Sigmoid colon (tissue), 7 donors: ENCODE measurements around the gene B4GALT2. TPM values are rescaled to one million over a fixed set of nuclear protein-coding genes. Genes with fewer than 3 reads are reported as not detected.

Source experiments
- DNase-seq: peaks from one replicate; pipeline ENCODE4 v3.0.0-alpha.2; 2019
- H3K27ac ChIP-seq, 4 donors: fragments of 200-600 bp; sonication (generic); one replicate each; pipeline ENCODE4 v1.5.1; 2016 to 2019; ENCODE audit warnings: mild to moderate bottlenecking in 1 of 4
- H3K27me3 ChIP-seq, 3 donors: fragments of 200-600 bp; sonication (generic); one replicate each; pipeline ENCODE4 v1.5.1; 2019; ENCODE audit warnings: mild to moderate bottlenecking in 1 of 3
- H3K36me3 ChIP-seq, 4 donors: fragments of 200-600 bp; sonication (generic); one replicate each; pipeline ENCODE4 v1.5.1; 2016 to 2019
- H3K4me1 ChIP-seq, 4 donors: fragments of 200-600 bp; sonication (generic); one replicate each; pipeline ENCODE4 v1.5.1; 2017 to 2019
- H3K4me3 ChIP-seq, 4 donors: fragments of 200-600 bp; sonication (generic); one replicate each; pipeline ENCODE4 v1.5.1; 2017 to 2019; ENCODE audit warnings: mild to moderate bottlenecking in 2 of 4, moderate library complexity in 1 of 4
- H3K9me3 ChIP-seq, 4 donors: fragments of 200-600 bp in 3 of 4; sonication (generic) in 3 of 4; one replicate each; pipeline versions ENCODE4 v1.5.1 to v1.6.1; 2013 to 2019
- EP300 ChIP-seq, 4 donors: sonication (generic); formaldehyde crosslinking; IDR thresholded peaks; one replicate each; pipeline ENCODE4 v1.6.1; 2017; ENCODE audit warnings: antibody characterized with exemption in 4 of 4
- POLR2A ChIP-seq, 2 donors: fragments of 450-650 bp; IDR thresholded peaks; one replicate each; pipeline ENCODE4 v1.6.1; 2016; ENCODE audit warnings: antibody characterized with exemption in 2 of 2, mild to moderate bottlenecking in 2 of 2, moderate library complexity in 2 of 2
- POLR2AphosphoS5 ChIP-seq, 4 donors: sonication (generic); formaldehyde crosslinking; IDR thresholded peaks; one replicate each; pipeline ENCODE4 v1.6.1; 2017; ENCODE audit warnings: antibody characterized with exemption in 4 of 4
- WGBS, 2 donors: extraction: QIAGEN DNeasy Blood & Tissue Kit; methylation state at CpG; one replicate each; pipeline ENCODE4 v1.1.7; 2013; 5-methylcytosine and 5-hydroxymethylcytosine counted together
- intact Hi-C: fragments of 100-400 bp; cut with DNase I; formaldehyde crosslinking; loops from one replicate; pipeline ENCODE4 v1.15.1; 2023
- polyA plus RNA-seq, 3 donors: library from polyadenylated mRNA; stranded (reverse); fragments of 200-250 nt; gene quantifications; one replicate each; pipeline ENCODE4 v1.2.3, GENCODE V29; 2013
- total RNA-seq, 4 donors: library from RNA; depleted of rRNA; stranded (reverse); fragments of >200 nt; gene quantifications; one replicate each; pipeline ENCODE4 v1.1.0, GENCODE V29; 2016
- TF ChIP-seq, protein P1 (sequence below), 4 experiments: fragments of 450-650 bp in 3 of 4; fragments of 200-600 bp in 1 of 4; IDR thresholded peaks; one replicate each; pipeline ENCODE4 v1.5.1; 2016 to 2019; ENCODE audit warnings: antibody characterized with exemption in 4 of 4, mild to moderate bottlenecking in 3 of 4, moderate library complexity in 2 of 4
- donor health status: healthy with polysubstance abuse.
- donor health status: Bipolar disorder and iron deficiency.
- donor health status: healthy.

The B4GALT2 gene
- total and polyA plus RNA-seq, 7 donors, result 14.8 to 55.9 (median 32.0) TPM

DNA sequence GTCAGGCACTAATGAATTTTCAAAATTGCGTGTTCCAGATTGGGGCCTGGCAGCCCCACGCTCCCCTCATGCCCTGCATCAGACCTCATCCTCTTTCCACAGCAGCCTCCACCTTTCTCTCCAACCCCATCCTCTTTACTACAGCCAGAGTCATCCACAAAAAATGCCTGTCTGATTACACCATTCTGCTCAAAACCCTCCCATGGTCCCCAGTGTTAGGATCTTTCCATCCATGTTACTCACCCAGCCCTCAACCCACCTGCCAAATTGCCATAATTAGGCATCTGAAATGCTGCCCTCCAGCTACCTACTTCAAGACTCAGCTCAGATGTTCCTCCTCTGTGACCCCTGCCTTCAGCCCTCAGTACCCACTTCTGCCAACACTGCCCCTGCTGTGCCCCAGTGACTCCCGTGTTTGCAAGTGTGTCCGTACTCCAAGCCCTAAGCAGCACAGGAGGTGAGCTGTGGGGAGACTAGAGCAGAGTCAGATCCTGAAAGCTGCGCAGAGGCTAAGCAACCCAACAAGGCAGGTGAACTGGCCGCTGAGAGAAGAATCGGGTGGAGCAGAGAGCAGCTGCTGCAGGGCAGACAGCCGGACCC lies 46.1 kb upstream of the B4GALT2 start:
- Histone ChIP-seq H3K4me3 (peak overlapping the region in 3 of 4 donors; percentile 34 to 45 (median 43)), H3K9me3 (no peaks in the 10 kb centered on the region), H3K4me1 (peaks cover 0 to 41% (median 36%) of the 10 kb centered on the region in 4 donors), H3K27ac (peak overlapping the region in 1 of 4 donors; percentile 17), H3K36me3 (peaks cover 0 to 7% (median 2%) of the 10 kb centered on the region in 4 donors), H3K27me3 (peaks cover 0 to 17% (median 0%) of the 10 kb centered on the region in 3 donors)
- 29 to 31% methylated on average over 8 of the region's 8 CpGs for WGBS, 2 donors
- DNase-seq, result no peak
- TF ChIP-seq, protein P1, sequence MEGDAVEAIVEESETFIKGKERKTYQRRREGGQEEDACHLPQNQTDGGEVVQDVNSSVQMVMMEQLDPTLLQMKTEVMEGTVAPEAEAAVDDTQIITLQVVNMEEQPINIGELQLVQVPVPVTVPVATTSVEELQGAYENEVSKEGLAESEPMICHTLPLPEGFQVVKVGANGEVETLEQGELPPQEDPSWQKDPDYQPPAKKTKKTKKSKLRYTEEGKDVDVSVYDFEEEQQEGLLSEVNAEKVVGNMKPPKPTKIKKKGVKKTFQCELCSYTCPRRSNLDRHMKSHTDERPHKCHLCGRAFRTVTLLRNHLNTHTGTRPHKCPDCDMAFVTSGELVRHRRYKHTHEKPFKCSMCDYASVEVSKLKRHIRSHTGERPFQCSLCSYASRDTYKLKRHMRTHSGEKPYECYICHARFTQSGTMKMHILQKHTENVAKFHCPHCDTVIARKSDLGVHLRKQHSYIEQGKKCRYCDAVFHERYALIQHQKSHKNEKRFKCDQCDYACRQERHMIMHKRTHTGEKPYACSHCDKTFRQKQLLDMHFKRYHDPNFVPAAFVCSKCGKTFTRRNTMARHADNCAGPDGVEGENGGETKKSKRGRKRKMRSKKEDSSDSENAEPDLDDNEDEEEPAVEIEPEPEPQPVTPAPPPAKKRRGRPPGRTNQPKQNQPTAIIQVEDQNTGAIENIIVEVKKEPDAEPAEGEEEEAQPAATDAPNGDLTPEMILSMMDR (IDR thresholded peaks at IDR 0.05), result no peak
- TF ChIP-seq POLR2AphosphoS5 (IDR thresholded peaks at IDR 0.05), result no peak
- TF ChIP-seq POLR2A (IDR thresholded peaks at IDR 0.05), result no peak
- TF ChIP-seq EP300 (IDR thresholded peaks at IDR 0.05), result no peak
- intact Hi-C loops, result no loop called here

GRCh38 chr1:43933386-43934100 lies 45.5 kb upstream of the B4GALT2 start, which contains the start of gene ARTN:
TSS of gene ARTN (plus strand) at chr1:43933801. CDS start at chr1:43935657, 1,856 bp downstream.
- Histone ChIP-seq H3K27me3 (peaks cover 0 to 17% (median 0%) of the 10 kb centered on the region in 3 donors), H3K4me3 (peak within 1 kb of the TSS; percentile 18 to 45 (median 38)), H3K4me1 (peaks cover 0 to 41% (median 36%) of the 10 kb centered on the region in 4 donors), H3K27ac (peak within 1 kb of the TSS in 2 of 4 donors; percentile 6 to 17), H3K36me3 (peaks cover 0 to 7% (median 2%) of the 10 kb centered on the region in 4 donors), H3K9me3 (no peaks in the 10 kb centered on the region)
- no peak for TF ChIP-seq EP300 (IDR thresholded peaks at IDR 0.05)
- no peak for TF ChIP-seq POLR2AphosphoS5 (IDR thresholded peaks at IDR 0.05)
- no peak for TF ChIP-seq POLR2A (IDR thresholded peaks at IDR 0.05)
- TF ChIP-seq, protein P1 (IDR thresholded peaks at IDR 0.05), result no peak
- no peak for DNase-seq
- WGBS, 2 donors, result 3 to 5% methylated on average over 42 of the region's 42 CpGs
- intact Hi-C loops, result loop anchor here (1.0 kb wide), 1 partner anchor 169 kb away; no protein-coding TSS in a partner anchor

GRCh38 chr1:43934101-43934985 lies 44.7 kb upstream of the B4GALT2 start:
- Histone ChIP-seq H3K27me3 (peaks cover 0 to 17% (median 0%) of the 10 kb centered on the region in 3 donors), H3K36me3 (peaks cover 0 to 7% (median 2%) of the 10 kb centered on the region in 4 donors), H3K4me1 (peaks cover 0 to 41% (median 36%) of the 10 kb centered on the region in 4 donors), H3K4me3 (peak overlapping the region in 3 of 4 donors; percentile 34 to 45 (median 43)), H3K27ac (peak overlapping the region in 1 of 4 donors; percentile 17), H3K9me3 (no peaks in the 10 kb centered on the region)
- intact Hi-C loops, result loop anchor here (1.0 kb wide), 1 partner anchor 170 kb away; no protein-coding TSS in a partner anchor
- DNase-seq, result peak; percentile 83
- 20 to 36% methylated on average over 13 of the region's 13 CpGs for WGBS, 2 donors
- TF ChIP-seq, protein P1 (IDR thresholded peaks at IDR 0.05), result peak; percentile 84 to 96 (median 90)
- no peak for TF ChIP-seq EP300 (IDR thresholded peaks at IDR 0.05)

DNA sequence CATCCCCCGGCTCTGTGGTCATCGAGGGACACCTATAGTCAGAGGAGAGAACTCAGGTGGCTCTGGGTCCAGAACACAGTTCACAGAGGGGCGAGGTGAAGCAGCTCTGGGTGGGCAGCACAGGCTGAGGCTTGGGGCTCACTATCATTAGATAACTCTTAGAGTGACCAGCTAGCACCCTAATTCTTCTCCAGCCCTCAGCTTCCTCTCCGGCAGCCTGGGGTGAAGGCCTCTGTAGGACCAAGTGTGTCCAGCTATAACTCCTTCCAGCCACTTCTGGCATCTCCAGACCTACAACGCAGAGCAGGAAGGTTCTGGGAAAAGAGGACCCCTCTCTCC lies 44.1 kb upstream of the B4GALT2 start:
- no peak for DNase-seq
- H3K4me1 ChIP-seq, result peaks cover 0 to 41% (median 36%) of the 10 kb centered on the region in 4 donors
- peaks cover 0 to 17% (median 0%) of the 10 kb centered on the region in 3 donors for H3K27me3 ChIP-seq
- H3K4me3 ChIP-seq, result no peak overlapping the region
- intact Hi-C loops, result loop anchor here (1.0 kb wide), 1 partner anchor 171 kb away; no protein-coding TSS in a partner anchor
- WGBS, 2 donors, result 54 to 58% methylated on average over 5 of the region's 5 CpGs
- no peak for TF ChIP-seq POLR2A (IDR thresholded peaks at IDR 0.05)
- TF ChIP-seq EP300 (IDR thresholded peaks at IDR 0.05), result no peak
- TF ChIP-seq POLR2AphosphoS5 (IDR thresholded peaks at IDR 0.05), result no peak
- TF ChIP-seq, protein P1 (IDR thresholded peaks at IDR 0.05), result no peak
- H3K9me3 ChIP-seq, result no peaks in the 10 kb centered on the region
- peaks cover 0 to 7% (median 2%) of the 10 kb centered on the region in 4 donors for H3K36me3 ChIP-seq
- peak overlapping the region in 1 of 4 donors; percentile 17 for H3K27ac ChIP-seq
